HG03520 (cell line): ENCODE measurements around the gene GLI1.
"Not testable (repeated sequence)": the region's sequence is repeated elsewhere in the genome, so short reads cannot be mapped to it uniquely, and the experiment has no call there.

Experiments used
- ATAC-seq: cut with Tn5 transposase; IDR thresholded peaks from one replicate; pipeline ENCODE4 v1.9.1; 2021; ENCODE audit warnings: mild to moderate bottlenecking, moderate library complexity; ENCODE audit not compliant: unreplicated experiment

The GLI1 gene

DNA sequence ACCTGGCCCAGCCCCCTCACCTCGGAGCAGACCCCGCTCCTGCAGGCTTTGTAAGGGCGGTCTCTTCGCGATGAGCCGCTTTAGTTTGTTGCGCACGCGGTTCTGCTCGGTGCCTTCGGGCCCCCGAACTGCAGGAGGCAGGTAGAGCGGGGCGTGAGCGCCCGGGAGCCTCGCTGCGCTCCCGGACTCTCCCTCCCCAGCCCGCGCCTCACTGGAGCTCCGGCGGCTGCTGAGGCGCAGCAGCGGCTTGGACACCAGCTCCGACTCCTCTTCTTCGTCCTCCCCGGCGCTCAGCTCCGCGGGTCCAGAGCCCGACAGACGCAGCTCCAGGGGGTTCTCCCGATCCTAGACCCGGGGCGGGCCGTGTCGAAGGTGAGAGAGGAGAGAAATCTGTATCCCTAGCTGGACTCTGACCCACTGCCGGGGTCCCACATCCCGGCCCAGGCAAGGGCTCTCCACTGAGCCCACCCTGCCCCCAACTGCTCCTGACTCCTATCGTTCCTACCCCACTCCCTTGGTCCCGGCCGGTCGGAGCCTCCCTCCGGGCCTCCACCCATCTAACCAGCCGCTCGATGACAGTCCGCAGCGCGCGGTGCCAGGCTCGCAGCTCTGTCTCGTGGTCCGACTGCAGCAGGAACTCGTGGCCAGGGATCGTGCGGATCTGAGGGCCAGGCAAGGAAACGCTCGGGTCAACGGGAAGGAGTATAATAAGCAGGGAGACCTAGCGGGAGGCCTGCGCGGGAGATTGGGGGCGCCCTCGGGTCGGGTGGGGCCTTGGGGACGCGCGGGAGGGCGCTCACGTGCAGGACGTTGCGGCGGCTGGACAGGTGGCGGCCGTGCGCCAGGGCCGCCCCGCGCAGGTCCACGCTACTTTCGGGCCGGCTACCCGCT lies 15.9 kb downstream of the GLI1 start:
- no peak for ATAC-seq

GRCh38 chr12:57476162-57476992 lies 16.8 kb downstream of the GLI1 start:
- peak; percentile 33 for ATAC-seq

- ATAC-seq = no peak
These were observed 17.6 kb downstream of the GLI1 start for GRCh38 chr12:57476993-57477709.

GRCh38 chr12:57477710-57478681 lies 18.4 kb downstream of the GLI1 start:
- ATAC-seq = no peak

GRCh38 chr12:57479043-57479375 lies 19.4 kb downstream of the GLI1 start:
- no peak for ATAC-seq

GRCh38 chr12:57479376-57480115 lies 20.0 kb downstream of the GLI1 start, which contains the start of gene ARHGAP9:
Gene ARHGAP9, minus strand, starts transcription at chr12:57479866. Its CDS starts 460 bp downstream, at chr12:57479406.
- peak; percentile 48 for ATAC-seq

DNA sequence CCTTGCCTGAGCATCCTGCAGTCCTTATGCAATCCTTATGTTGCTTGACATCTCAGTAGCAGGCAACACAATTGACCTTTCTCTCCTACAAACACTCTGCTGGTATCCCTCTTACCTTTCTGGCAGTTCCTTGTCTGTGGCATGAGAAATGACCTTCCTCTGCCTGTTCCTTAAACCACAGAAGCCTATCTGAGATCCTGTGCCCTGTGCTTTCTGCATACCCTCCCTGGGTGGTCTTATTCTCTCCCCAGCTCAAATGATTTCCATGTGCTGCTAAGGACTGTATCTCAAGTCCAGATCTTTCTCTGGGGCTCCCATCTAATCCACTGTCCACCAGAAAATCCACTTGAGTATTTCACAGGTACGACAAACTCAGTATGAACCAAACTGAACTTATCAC lies 22.1 kb downstream of the GLI1 start:
- no peak for ATAC-seq

- no peak for ATAC-seq
These were observed 23.9 kb downstream of the GLI1 start for GRCh38 chr12:57483466-57483865.

DNA sequence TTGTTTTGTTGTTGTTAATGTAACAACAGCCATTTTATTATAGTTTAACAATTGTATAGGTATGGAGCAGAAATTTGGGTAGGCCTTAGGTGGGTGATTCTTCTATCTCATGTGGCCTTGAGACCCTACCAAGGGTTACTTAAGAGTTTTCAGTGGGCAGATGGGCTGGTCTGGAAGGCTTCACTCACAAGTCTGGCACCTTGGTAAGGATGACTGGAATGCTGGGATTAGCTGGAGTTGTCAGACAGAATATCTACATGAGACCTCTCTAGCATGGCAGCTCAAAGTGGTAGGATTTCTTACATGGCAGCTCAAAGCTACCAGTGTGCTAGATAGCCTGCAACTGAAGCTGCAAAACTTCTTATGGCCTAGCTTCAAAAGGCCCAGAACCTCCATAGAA lies 26.1 kb downstream of the GLI1 start:
- ATAC-seq = no peak

- no peak for ATAC-seq
These were observed 27.5 kb downstream of the GLI1 start for GRCh38 chr12:57487055-57487596.

DNA sequence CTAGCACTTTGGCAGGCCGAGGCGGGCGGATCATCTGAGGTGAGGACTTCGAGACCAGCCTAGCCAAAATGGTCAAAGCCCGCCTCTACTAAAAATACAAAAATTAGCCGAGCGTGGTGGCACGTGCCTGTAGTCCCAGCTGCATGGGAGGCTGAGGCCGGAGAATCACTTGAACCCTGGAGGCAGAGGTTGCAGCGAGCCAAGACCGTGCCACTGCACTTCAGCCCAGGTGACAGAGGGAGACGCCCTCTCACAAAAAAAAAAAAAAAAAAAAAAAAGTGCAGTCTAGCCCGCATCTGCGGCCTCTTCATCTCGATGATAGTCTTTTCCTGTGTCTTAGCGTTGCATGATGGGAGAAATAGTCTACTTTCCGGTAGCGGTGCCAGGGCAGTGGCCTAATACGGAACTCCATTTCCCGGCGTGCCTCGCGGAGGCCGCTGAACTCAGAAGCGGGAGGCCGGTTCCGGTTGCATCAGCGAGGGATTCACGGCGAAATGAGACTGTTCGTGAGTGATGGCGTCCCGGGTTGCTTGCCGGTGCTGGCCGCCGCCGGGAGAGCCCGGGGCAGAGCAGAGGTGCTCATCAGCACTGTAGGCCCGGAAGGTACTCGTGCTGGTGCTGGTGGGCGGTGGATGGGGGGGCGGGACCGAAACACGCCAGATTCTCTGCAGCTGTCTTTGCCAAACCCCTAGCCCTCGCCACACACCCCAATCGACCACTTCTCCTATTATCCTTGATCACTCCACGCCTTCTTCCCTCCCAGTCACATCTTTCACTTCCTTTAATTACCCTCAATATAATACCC lies 28.2 kb downstream of the GLI1 start, which contains the start of gene MARS1:
Gene MARS1 (plus strand): TSS at position 472 of the 805 bp plus-strand sequence. CDS start 23 bp downstream, at position 495.
- ATAC-seq = peak; percentile 94

DNA sequence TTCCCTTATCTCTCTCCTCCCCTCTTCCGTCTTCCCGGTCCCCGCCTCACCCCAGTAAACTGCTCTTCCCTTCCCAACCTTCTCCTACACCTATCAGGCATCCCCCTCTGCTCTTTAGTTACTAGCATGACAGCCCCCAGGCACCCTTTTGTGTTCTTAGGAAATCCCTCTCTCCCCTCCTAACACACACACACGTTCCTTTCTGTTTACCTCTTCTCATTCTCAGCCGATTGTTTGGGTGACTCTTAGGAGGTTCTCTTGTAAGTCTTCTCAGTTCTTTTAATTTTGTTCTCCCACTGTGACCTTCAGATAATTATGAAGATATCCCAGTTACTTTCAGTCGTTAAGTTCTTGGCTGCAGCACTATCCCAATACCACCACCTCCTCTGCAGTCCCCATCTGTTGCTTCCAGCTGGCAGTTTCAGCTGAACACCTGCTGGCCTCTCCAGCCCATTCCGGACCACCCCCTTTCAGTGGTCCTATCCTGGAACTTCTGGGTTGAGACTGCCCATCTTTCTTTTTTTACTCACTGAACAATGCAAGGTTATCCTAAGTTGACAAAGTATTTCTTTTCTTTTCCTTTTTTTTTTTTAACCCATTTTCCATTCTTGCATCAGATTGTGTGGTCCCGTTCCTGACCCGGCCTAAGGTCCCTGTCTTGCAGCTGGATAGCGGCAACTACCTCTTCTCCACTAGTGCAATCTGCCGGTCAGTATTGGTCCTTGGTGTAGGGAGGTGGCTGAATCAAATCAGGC lies 29.0 kb downstream of the GLI1 start:
- no peak for ATAC-seq

DNA sequence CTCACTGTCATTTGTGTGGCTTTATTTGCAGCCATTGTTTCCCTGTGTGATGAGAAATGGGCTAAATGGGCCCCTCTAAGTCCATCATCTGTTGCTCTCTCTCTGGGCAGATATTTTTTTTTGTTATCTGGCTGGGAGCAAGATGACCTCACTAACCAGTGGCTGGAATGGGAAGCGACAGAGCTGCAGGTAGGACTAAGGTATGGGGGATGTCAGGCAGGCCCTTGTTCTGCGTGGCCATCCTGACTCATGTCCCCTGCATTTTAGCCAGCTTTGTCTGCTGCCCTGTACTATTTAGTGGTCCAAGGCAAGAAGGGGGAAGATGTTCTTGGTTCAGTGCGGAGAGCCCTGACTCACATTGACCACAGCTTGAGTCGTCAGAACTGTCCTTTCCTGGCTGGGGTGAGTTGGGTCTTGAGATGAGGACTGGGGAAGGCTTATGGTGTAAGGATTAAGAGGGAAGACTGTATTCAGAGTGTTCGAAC lies 29.6 kb downstream of the GLI1 start:
- ATAC-seq = no peak

DNA sequence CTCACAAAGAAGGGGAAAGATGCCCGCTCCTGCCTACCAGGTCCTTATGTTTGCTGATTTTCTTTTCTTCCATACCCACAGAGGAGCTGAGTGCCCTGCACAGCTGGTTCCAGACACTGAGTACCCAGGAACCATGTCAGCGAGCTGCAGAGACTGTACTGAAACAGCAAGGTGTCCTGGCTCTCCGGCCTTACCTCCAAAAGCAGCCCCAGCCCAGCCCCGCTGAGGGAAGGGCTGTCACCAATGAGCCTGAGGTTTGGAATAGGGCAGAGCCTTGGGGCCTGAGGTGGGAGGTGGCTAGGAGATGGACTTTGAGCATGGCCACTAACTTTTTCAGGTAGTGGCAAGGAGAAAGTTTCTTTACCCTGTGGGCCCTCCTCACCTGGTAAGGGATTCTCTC lies 30.5 kb downstream of the GLI1 start:
- no peak for ATAC-seq

GRCh38 chr12:57491393-57492280 lies 32.1 kb downstream of the GLI1 start:
- no peak for ATAC-seq

GRCh38 chr12:57495051-57495701 lies 35.6 kb downstream of the GLI1 start:
- not testable (repeated sequence) for ATAC-seq
